Type B pancreatic cell (in vitro differentiated cells): ENCODE results near the gene NCR2. TPM values are rescaled to one million over a fixed set of nuclear protein-coding genes. Genes with fewer than 3 reads are reported as not detected.

Experiments used
- DNase-seq: peaks from one replicate; pipeline ENCODE4 v3.0.0; 2021; ENCODE audit warnings: mixed read lengths; ENCODE audit not compliant: unreplicated experiment; ENCODE audit errors: extremely low spot score
- H3K27ac Mint-ChIP-seq: 2 replicates; pipeline ENCODE4 v1.8.0; 2021; ENCODE audit warnings: mild to moderate bottlenecking, mixed read lengths
- H3K27me3 Mint-ChIP-seq: 2 replicates; pipeline ENCODE4 v1.8.0; 2021; ENCODE audit warnings: mixed read lengths
- H3K36me3 Mint-ChIP-seq: 2 replicates; pipeline ENCODE4 v1.8.0; 2021; ENCODE audit warnings: mixed read lengths
- H3K4me1 Mint-ChIP-seq: one replicate; pipeline ENCODE4 v1.8.0; 2021; ENCODE audit warnings: mixed read lengths; ENCODE audit not compliant: unreplicated experiment
- H3K4me3 Mint-ChIP-seq: 2 replicates; pipeline ENCODE4 v1.8.0; 2021; ENCODE audit warnings: mild to moderate bottlenecking, mixed read lengths
- H3K9me3 Mint-ChIP-seq: 2 replicates; pipeline ENCODE4 v1.8.0; 2021; ENCODE audit warnings: mixed read lengths
- long read RNA-seq: library from polyadenylated mRNA; unstranded; transcript quantifications from one replicate; pipeline ENCODE4 v2.0.0, GENCODE V29; 2020
- total RNA-seq: library from RNA; stranded (reverse); gene quantifications from 2 replicates; pipeline ENCODE4 v1.2.1, GENCODE V29; 2021; ENCODE audit warnings: low replicate concordance
- TF ChIP-seq, protein P1 (sequence below): fragments of 200-600 bp; sonication (generic); conservative IDR thresholded peaks from 2 replicates; pipeline ENCODE4 v1.5.0; 2021; ENCODE audit warnings: antibody characterized with exemption, mild to moderate bottlenecking

Gene NCR2, protein sequence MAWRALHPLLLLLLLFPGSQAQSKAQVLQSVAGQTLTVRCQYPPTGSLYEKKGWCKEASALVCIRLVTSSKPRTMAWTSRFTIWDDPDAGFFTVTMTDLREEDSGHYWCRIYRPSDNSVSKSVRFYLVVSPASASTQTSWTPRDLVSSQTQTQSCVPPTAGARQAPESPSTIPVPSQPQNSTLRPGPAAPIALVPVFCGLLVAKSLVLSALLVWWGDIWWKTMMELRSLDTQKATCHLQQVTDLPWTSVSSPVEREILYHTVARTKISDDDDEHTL
- not detected in 2 replicates for total RNA-seq
- long read RNA-seq = 0 reads

DNA sequence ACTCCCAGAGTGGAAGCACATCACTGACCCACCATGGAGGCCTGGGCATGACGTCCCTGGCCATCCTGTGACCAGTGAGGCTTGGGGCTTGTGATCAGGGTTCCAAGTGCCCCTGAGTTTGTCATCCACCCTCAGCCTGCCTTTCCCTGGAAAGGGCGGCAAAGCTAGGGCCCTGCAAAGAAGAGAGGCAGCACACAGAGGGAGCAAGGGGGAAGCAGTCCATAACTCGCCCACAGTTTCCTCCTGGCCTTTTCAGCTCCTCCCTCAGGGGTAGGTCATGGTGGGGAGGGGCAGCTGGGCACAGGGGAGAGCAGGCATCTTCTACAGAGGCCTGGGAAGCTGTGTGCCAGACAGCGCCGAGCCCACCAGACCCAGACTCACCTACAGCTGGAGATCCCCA is at the start of gene NCR2:
TSS of gene NCR2 (plus strand) at position 313 of the 400 bp plus-strand sequence. CDS start 269 bp downstream, outside the sequence.
- TF ChIP-seq, protein P1, sequence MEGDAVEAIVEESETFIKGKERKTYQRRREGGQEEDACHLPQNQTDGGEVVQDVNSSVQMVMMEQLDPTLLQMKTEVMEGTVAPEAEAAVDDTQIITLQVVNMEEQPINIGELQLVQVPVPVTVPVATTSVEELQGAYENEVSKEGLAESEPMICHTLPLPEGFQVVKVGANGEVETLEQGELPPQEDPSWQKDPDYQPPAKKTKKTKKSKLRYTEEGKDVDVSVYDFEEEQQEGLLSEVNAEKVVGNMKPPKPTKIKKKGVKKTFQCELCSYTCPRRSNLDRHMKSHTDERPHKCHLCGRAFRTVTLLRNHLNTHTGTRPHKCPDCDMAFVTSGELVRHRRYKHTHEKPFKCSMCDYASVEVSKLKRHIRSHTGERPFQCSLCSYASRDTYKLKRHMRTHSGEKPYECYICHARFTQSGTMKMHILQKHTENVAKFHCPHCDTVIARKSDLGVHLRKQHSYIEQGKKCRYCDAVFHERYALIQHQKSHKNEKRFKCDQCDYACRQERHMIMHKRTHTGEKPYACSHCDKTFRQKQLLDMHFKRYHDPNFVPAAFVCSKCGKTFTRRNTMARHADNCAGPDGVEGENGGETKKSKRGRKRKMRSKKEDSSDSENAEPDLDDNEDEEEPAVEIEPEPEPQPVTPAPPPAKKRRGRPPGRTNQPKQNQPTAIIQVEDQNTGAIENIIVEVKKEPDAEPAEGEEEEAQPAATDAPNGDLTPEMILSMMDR = no peak
- DNase-seq = no peak
- H3K36me3 Mint-ChIP-seq = no peaks in the 10 kb centered on the region
- H3K9me3 Mint-ChIP-seq = no peaks in the 10 kb centered on the region
- no peak within 1 kb of the TSS for H3K4me3 Mint-ChIP-seq
- peaks cover 21% of the 10 kb centered on the region for H3K4me1 Mint-ChIP-seq
- H3K27ac Mint-ChIP-seq = no peak within 1 kb of the TSS
- peaks cover 10% of the 10 kb centered on the region for H3K27me3 Mint-ChIP-seq

DNA sequence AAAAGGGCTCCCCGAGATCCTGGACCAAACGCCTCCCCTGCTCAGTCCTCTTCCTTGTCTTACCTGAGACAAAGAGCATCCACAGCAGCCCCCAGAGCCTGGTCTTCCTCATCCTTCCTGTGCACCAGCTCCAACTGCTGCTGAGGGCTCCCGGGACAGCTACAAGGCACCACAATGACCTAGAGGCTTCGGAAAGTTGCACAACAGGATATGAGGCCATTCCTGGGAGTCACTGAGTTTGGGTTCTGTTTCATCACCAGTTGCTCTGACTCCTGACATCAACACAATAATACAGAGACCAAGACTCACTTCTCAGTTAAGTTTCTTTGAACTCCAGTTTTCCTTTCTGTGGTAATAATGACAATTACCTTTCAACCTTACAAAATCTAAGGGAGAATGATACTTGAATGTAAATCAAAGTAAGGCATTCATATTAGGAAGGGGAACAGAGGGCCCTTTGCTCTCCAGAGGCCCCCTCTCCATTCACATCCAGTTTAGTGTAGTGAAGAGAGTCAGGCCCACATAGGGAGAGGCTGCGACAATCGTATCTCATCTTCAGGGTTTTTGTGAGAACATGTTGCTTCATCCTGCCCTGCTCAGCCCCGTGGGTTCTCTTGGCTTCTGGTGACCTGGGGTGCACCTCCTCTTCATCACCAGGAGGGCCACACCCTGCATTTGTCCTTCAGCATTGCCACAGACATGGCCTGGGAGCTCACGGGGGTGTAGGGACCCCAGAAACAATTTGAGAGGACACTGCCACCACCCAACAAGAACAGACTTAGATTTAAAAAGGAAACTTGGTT is 48.7 kb upstream of the NCR2 start, which contains the start of gene TREM1:
TSS of gene TREM1 (minus strand) at position 139 of the 803 bp plus-strand sequence. CDS start at position 112, 27 bp downstream.
- peaks cover 37% of the 10 kb centered on the region for H3K4me1 Mint-ChIP-seq
- peaks cover 3% of the 10 kb centered on the region for H3K36me3 Mint-ChIP-seq
- no peak within 1 kb of the TSS for H3K4me3 Mint-ChIP-seq
- H3K27ac Mint-ChIP-seq = peak within 1 kb of the TSS; percentile 46
- TF ChIP-seq, protein P1 = no peak
- H3K9me3 Mint-ChIP-seq = peaks cover 12% of the 10 kb centered on the region
- H3K27me3 Mint-ChIP-seq = peaks cover 13% of the 10 kb centered on the region
- DNase-seq = no peak

DNA sequence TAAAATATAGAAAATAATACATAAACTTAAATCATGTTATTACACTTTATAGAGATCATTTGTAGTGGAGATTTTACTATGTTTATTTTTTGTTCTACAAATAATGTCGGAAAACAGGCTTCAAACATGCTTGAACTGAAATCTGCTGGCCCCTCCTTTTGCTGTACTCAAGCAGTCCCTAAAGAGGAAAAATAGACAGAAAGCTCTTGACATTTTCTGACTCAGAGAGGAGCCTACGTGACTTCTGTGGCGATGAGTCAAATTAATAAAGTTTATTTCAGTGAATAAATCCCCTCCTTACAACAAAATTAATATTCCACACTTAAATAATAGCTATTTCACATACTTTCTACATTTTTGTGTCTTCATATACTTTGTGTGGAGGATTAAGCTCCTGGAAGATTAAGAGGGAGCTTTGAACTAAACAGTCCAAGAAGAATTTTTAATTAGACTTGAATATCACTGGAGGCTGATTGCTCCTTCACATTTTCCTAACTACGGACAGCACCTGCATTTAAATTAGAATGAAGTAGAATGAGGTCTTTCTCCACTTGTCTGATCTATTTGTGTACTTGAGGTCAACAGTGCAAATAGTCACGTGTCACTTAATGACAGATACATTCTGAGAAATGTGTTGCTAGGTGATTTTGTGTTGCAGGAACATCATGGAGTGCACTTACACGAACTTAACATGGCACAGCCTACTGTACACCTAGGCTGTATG is 47.2 kb upstream of the NCR2 start:
- Mint-ChIP-seq H3K4me3 (no peak overlapping the region), H3K27me3 (peaks cover 13% of the 10 kb centered on the region), H3K4me1 (peaks cover 33% of the 10 kb centered on the region), H3K9me3 (peaks cover 5% of the 10 kb centered on the region), H3K36me3 (no peaks in the 10 kb centered on the region), H3K27ac (peak overlapping the region; percentile 70)
- TF ChIP-seq, protein P1 = no peak
- DNase-seq = no peak

DNA sequence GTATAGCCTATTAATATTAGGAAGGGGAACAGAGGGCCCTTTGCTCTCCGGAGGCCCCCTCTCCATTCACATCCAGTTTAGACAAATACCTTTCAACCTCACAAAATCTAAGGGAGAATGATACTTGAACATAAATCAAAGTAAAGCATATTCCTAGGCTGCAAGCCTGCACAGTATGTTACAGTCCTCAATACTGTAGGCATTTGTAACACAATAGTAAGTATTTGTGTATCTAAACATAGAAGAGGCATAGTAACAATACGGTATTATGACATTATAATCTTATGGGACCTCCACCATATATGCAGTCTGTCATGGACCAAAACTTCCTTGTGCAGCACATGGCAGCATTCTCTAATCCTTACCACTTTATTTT is 46.7 kb upstream of the NCR2 start:
- H3K27me3 Mint-ChIP-seq = peaks cover 13% of the 10 kb centered on the region
- H3K4me3 Mint-ChIP-seq = no peak overlapping the region
- no peaks in the 10 kb centered on the region for H3K36me3 Mint-ChIP-seq
- peaks cover 33% of the 10 kb centered on the region for H3K4me1 Mint-ChIP-seq
- TF ChIP-seq, protein P1 = no peak
- H3K27ac Mint-ChIP-seq = peak overlapping the region; percentile 70
- DNase-seq = no peak
- peaks cover 5% of the 10 kb centered on the region for H3K9me3 Mint-ChIP-seq

DNA sequence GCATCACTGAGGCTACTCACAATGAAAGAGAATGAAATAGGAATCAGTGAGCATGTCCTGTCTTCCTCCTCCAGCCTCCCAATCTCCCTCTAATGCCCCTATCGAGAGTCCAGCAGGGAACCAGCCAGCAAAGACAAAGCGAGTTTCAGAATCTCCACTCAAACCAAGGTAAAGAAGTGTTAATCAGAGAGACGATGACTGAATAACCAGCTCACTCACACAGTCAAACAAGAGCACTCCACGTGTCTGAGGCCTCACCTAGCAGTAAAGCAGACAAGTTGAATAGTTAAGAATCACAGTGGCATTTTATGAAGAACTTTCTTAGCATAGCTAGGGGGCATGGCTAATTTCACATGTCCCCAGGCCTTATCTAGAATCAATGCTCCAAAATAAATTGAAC is 45.6 kb upstream of the NCR2 start:
- Mint-ChIP-seq H3K4me1 (peaks cover 33% of the 10 kb centered on the region), H3K27me3 (peaks cover 13% of the 10 kb centered on the region), H3K36me3 (no peaks in the 10 kb centered on the region)

More for the DNA sequence above, 45.6 kb upstream of the NCR2 start:
- no peak overlapping the region for H3K4me3 Mint-ChIP-seq
- H3K9me3 Mint-ChIP-seq = peaks cover 5% of the 10 kb centered on the region
- TF ChIP-seq, protein P1 = no peak
- DNase-seq = no peak
- H3K27ac Mint-ChIP-seq = no peak overlapping the region
